Loucy (cell line): ENCODE data around the gene FEM1B.
A peak's percentile ranks its signal among the peaks of the same experiment; 100 is the strongest.

Experiments
- H2AFZ ChIP-seq: fragments of 200-600 bp; sonication (generic); 2 replicates; pipeline ENCODE4 v1.6.0; 2016; ENCODE audit warnings: antibody characterized with exemption, mild to moderate bottlenecking, low read length, moderate library complexity
- H3F3A ChIP-seq: fragments of 200-600 bp; 2 replicates; pipeline ENCODE4 v1.6.0; 2016; ENCODE audit warnings: antibody characterized with exemption, low read depth, mild to moderate bottlenecking
- H3K27me3 ChIP-seq: fragments of 200-600 bp; sonication (generic); 2 replicates; pipeline ENCODE4 v1.6.1; 2014; ENCODE audit warnings: low read length, mild to moderate bottlenecking; ENCODE audit not compliant: insufficient read depth, poor library complexity, severe bottlenecking
- H3K36me3 ChIP-seq: fragments of 200-600 bp; sonication (generic); 2 replicates; pipeline ENCODE4 v1.6.1; 2016; ENCODE audit warnings: low read length; ENCODE audit not compliant: insufficient read depth
- H3K4me1 ChIP-seq: fragments of 200-600 bp; sonication (generic); 2 replicates; pipeline ENCODE4 v1.5.1; 2014; ENCODE audit warnings: low read length, mild to moderate bottlenecking; ENCODE audit not compliant: insufficient read depth, poor library complexity, severe bottlenecking
- H3K4me2 ChIP-seq: fragments of 200-600 bp; sonication (generic); 2 replicates; pipeline ENCODE4 v1.6.0; 2014; ENCODE audit warnings: antibody characterized with exemption, low read length, low read depth, mild to moderate bottlenecking; ENCODE audit not compliant: poor library complexity, severe bottlenecking
- H3K4me3 ChIP-seq: fragments of 200-600 bp; sonication (generic); 2 replicates; pipeline ENCODE4 v1.5.1; 2014; ENCODE audit warnings: low read length, mild to moderate bottlenecking, mixed read lengths; ENCODE audit not compliant: poor library complexity, severe bottlenecking
- H3K79me2 ChIP-seq: fragments of 200-600 bp; sonication (generic); 2 replicates; pipeline ENCODE4 v1.6.1; 2014; ENCODE audit warnings: low read length; ENCODE audit not compliant: insufficient read depth
- H3K9ac ChIP-seq: fragments of 200-600 bp; sonication (generic); 2 replicates; pipeline ENCODE4 v1.6.0; 2014; ENCODE audit warnings: mild to moderate bottlenecking, low read depth, low read length, moderate library complexity; ENCODE audit not compliant: poor library complexity, severe bottlenecking
- H3K9me2 ChIP-seq: fragments of 200-600 bp; sonication (generic); replicated peaks from 2 replicates; pipeline ENCODE4 v1.6.1; 2016; ENCODE audit warnings: low read depth, low read length, mixed read lengths
- H3K9me3 ChIP-seq: fragments of 200-600 bp; sonication (generic); 2 replicates; pipeline ENCODE4 v1.6.1; 2014; ENCODE audit warnings: mild to moderate bottlenecking, antibody characterized with exemption, low read length, low read depth; ENCODE audit not compliant: insufficient read depth
- H4K20me1 ChIP-seq: fragments of 200-600 bp; sonication (generic); 2 replicates; pipeline ENCODE4 v1.6.0; 2014; ENCODE audit warnings: antibody characterized with exemption, low read length, mild to moderate bottlenecking; ENCODE audit not compliant: insufficient read depth, poor library complexity, severe bottlenecking
- CTCF ChIP-seq: fragments of 200-600 bp; sonication (generic); conservative IDR thresholded peaks from 2 replicates; pipeline ENCODE4 v1.5.1; 2014; ENCODE audit warnings: mild to moderate bottlenecking, antibody characterized with exemption, low read length
- EZH2phosphoT487 ChIP-seq: fragments of 200-600 bp; IDR thresholded peaks from 2 replicates; pipeline ENCODE4 v1.6.1; 2018; ENCODE audit warnings: antibody characterized with exemption, mild to moderate bottlenecking, moderate library complexity, borderline replicate concordance

The FEM1B gene

GRCh38 chr15:68304589-68305337 is 27.2 kb downstream of the FEM1B start:
- no peaks in the 10 kb centered on the region for H3K36me3 ChIP-seq
- TF ChIP-seq EZH2phosphoT487, result no peak
- no peak for TF ChIP-seq CTCF
- H3K79me2 ChIP-seq, result no peaks in the 10 kb centered on the region
- no peak overlapping the region for H3K4me3 ChIP-seq
- no peaks in the 10 kb centered on the region for H3F3A ChIP-seq
- H3K4me1 ChIP-seq, result peaks cover 3% of the 10 kb centered on the region
- H3K9me2 ChIP-seq, result no peaks in the 10 kb centered on the region
- H4K20me1 ChIP-seq, result no peaks in the 10 kb centered on the region
- no peaks in the 10 kb centered on the region for H3K9me3 ChIP-seq
- H3K4me2 ChIP-seq, result no peak overlapping the region
- no peak overlapping the region for H2AFZ ChIP-seq
- H3K27me3 ChIP-seq, result no peaks in the 10 kb centered on the region
- H3K9ac ChIP-seq, result no peak overlapping the region

GRCh38 chr15:68305420-68305871 is 27.9 kb downstream of the FEM1B start:
- H3K9ac ChIP-seq, result no peak overlapping the region
- H4K20me1 ChIP-seq, result no peaks in the 10 kb centered on the region
- H3K9me3 ChIP-seq, result no peaks in the 10 kb centered on the region
- no peaks in the 10 kb centered on the region for H3K36me3 ChIP-seq
- no peak overlapping the region for H3K4me3 ChIP-seq
- no peaks in the 10 kb centered on the region for H3K79me2 ChIP-seq
- H3K27me3 ChIP-seq, result no peaks in the 10 kb centered on the region
- no peaks in the 10 kb centered on the region for H3F3A ChIP-seq
- no peak overlapping the region for H3K4me2 ChIP-seq
- TF ChIP-seq EZH2phosphoT487 (no peak), CTCF (no peak)
- no peaks in the 10 kb centered on the region for H3K9me2 ChIP-seq
- H2AFZ ChIP-seq, result no peak overlapping the region
- peaks cover 3% of the 10 kb centered on the region for H3K4me1 ChIP-seq

- H3K4me2 ChIP-seq, result no peak overlapping the region
- no peaks in the 10 kb centered on the region for H4K20me1 ChIP-seq
Observed at GRCh38 chr15:68307131-68307928, 29.8 kb downstream of the FEM1B start.

More at GRCh38 chr15:68307131-68307928, 29.8 kb downstream of the FEM1B start:
- Histone ChIP-seq H3K4me1 (peaks cover 3% of the 10 kb centered on the region), H3K9me2 (no peaks in the 10 kb centered on the region), H3K79me2 (no peaks in the 10 kb centered on the region), H3F3A (no peaks in the 10 kb centered on the region), H3K27me3 (no peaks in the 10 kb centered on the region), H2AFZ (0 out of 2 replicates have a peak overlapping the region, but pooled peaks have one; percentile 34), H3K36me3 (no peaks in the 10 kb centered on the region), H3K4me3 (no peak overlapping the region), H3K9me3 (no peaks in the 10 kb centered on the region), H3K9ac (no peak overlapping the region)
- TF ChIP-seq EZH2phosphoT487, result no peak
- TF ChIP-seq CTCF, result no peak
